HG03575 (cell line): ENCODE measurements around the gene FANCD2.
"Not testable (repeated sequence)": the region's sequence is repeated elsewhere in the genome, so short reads cannot be mapped to it uniquely, and the experiment has no call there.

ENCODE experiments used
- ATAC-seq: cut with Tn5 transposase; IDR thresholded peaks from one replicate; pipeline ENCODE4 v1.9.1; 2021; ENCODE audit not compliant: unreplicated experiment, insufficient number of reproducible peaks, low FRiP score; ENCODE audit errors: extremely low read depth

The FANCD2 gene

GRCh38 chr3:10010878-10011465 is 15.3 kb upstream of the FANCD2 start:
- no peak for ATAC-seq

- ATAC-seq = no peak
Observed at GRCh38 chr3:10011631-10012030, 14.6 kb upstream of the FANCD2 start.

DNA sequence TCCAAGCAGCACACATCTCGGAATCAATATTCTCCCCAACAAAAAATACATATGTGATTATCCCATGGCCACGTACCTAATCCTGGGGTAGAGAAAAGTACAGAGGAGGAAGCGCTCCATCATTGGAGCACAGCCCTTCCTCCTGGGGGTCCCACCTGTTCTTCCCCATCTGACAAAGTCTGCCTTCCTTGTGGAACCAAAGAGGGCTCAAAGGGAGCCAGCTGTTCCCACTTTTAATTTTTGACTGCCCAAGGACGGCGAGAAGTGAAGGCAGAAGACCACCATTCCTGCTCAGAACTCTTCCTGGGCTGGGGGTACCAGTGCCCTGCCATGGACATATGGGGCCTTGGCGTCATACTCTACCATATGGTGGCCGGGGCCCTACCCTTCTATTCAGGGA is 14.1 kb upstream of the FANCD2 start:
- ATAC-seq = no peak

GRCh38 chr3:10015461-10015904 is 10.8 kb upstream of the FANCD2 start:
- ATAC-seq = no peak

DNA sequence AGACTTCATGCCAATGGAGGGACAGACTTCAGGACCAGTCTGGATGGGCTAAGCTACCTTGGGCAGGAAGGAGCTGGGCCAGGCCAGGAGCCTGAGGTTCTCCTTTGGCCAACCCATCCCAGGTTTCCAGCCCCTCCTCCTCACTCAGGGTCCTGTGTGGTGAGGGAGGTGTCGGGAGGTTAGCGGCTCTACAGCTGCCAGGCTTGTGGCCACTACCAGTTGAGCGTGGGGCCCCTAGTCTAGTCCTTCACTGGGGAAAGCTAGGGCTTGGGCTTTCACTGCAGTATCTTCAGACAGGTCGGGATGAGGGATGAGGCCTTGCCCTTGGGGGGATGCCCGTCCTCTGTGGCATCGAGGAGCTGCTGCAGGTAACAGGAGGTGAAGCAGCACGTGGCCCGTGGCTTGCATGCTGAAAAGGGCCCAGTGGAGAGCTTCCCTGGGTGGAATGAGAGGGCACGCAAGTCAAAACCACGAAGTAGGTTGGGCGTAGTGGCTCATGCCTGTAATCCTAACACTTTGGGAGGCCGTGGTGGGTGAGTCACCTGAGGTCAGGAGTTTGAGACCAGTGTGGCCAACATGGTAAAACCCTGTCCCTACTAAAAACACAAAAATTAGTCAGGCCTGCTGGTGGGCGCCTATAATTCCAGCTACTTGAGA is 8.5 kb upstream of the FANCD2 start:
- ATAC-seq = no peak

- not testable (repeated sequence) for ATAC-seq
Observed at GRCh38 chr3:10018806-10019205, 7.4 kb upstream of the FANCD2 start.

DNA sequence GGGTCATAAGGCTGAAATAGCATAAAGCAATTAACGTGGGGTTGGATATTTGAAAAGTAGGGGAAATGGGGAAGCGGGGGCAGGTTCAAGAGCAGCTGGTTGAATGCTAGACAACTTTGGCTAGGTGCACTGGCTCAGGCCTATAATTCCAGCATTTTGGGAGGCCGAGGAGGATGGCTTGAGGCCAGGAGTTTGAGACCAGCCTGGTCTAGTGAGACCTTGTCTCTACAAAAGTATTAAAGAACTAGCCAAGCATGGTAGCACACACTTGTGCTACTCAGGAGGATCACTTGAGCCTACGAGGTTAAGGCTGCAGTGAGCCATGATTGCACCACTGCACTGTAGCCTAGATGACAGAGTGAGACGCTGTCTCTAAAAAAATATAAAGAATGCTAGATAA is 6.9 kb upstream of the FANCD2 start:
- no peak for ATAC-seq

DNA sequence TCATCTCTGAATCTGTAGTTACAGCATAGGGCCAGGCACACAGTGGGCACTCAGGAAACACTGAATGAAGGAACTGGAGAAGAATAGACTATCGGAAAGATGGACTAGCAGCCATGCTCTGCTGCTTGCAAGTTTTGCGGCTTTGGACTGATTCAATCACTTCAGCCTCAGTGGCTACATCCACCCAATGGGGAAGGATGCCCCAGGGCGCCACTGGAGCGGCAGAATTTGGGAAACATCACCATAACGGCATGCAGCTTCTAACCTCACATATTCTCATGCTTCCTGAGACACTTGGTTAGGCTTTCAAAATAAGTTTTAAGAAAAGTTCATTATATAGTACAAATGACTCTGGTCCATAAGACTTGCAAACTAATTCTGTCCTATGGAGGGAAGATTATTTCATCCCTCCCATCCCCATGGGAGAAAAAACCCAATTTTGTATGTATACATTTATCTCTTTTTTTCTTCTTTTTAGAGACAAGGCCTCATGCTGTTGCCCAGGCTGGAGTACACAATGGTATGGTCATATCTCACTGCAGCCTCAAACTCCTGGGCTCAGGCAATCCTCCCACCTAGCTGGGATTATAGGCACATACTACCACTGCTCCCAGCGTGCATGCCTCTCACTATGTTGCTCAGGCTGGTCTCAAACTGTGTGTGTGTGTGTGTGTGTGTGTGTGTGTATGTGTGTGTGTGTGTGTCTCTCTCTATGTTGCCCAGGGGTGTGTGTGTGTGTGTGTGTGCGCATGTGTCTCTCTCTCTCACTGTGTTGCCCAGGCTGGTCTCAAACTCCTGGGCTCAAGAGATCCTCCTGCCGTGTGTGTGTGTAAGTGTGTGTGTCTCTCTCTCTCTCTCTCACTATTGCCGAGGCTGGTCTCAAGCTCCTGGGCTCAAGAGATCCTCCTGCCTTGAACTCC is 4.1 kb upstream of the FANCD2 start:
- no peak for ATAC-seq

DNA sequence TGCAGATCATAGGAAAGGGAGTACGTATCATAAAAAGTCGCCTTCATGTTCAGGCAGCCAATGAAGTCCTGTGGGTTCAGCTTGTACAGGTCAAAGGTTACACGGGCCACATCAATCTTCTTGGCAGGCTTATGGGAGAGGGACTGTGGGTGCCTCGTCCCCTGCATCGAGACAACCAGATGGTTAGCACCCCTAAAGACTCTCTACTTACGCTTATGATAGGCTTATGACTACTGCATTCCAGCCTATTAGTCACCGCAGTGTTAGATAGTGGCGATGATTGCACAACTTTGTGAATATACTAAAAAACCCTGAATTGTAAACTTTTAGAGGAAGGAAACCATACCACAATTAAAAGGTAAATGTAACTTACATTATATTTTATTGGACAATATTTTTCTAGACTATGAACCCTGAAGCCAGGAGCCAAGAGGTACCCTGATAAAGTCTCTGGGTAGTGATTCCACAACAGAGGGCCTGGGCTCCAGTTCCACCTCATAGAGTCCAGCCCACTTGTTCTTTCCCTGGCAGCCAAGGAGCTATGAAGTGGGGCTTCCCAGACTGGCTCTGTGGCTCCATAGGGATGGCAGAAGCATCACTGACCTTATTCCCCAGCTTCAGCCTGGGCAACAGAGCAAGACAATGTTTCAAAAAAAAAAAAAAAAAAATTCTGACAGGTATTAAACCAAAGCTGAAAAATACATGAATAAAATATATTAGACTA is 2.5 kb upstream of the FANCD2 start:
- no peak for ATAC-seq

GRCh38 chr3:10025205-10026083 is 793 bp upstream of the FANCD2 start:
- no peak for ATAC-seq

GRCh38 chr3:10041034-10041433 is 14.8 kb downstream of the FANCD2 start:
- ATAC-seq = no peak

- ATAC-seq = no peak
Observed at GRCh38 chr3:10047876-10048275, 21.6 kb downstream of the FANCD2 start.

GRCh38 chr3:10053054-10053453 is 26.8 kb downstream of the FANCD2 start:
- not testable (repeated sequence) for ATAC-seq

- no peak for ATAC-seq
Observed at GRCh38 chr3:10055097-10055496, 28.9 kb downstream of the FANCD2 start.

DNA sequence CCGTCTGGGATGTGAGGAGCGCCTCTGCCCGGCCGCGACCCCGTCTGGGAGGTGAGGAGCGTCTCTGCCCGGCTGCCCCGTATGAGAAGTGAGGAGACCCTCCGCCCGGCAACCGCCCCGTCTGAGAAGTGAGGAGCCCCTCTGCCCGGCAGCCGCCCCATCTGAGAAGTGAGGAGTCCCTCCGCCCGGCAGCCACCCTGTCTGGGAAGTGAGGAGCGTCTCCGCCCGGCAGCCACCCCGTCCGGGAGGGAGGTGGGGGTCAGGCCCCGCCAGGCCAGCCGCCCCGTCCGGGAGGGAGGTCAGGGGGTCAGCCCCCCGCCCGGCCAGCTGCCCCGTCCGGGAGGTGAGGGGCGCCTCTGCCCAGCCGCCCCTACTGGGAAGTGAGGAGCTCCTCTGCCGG is 43.8 kb downstream of the FANCD2 start:
- ATAC-seq = not testable (repeated sequence)

DNA sequence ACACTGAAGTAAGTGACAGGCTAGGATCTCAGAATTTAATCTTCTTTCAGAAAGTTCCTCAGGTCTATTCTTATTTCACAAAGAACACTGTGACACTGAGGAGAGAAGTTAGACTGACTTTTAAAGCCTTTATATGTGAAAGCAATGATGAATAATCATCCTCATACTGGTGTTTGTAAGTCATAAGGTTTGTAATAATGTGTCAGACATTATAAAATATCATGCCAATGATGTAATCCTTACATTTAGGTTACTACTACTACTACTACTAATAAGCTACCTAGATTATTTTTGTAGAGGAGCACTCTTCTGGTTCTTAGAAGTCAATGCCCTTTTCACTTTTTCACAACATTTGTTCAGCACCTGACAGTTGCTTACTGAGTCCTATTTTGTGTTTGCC is 48.4 kb downstream of the FANCD2 start:
- no peak for ATAC-seq

GRCh38 chr3:10081871-10082270 is 55.6 kb downstream of the FANCD2 start:
- ATAC-seq = no peak

- no peak for ATAC-seq
Observed at GRCh38 chr3:10085738-10086137, 59.5 kb downstream of the FANCD2 start.
